ENCODE results near the gene MYBPC1. TPM values are rescaled to one million over a fixed set of nuclear protein-coding genes. Genes with fewer than 3 reads are reported as not detected.
"Not testable (repeated sequence)": the region's sequence is repeated elsewhere in the genome, so short reads cannot be mapped to it uniquely, and the experiment has no call there.

The MYBPC1 gene
- total and polyA plus RNA-seq, 7 donors = 1,084 to 7,509 (median 4,088) TPM

GRCh38 chr12:101722392-101722791 lies 127.6 kb downstream of the MYBPC1 start:
- Histone ChIP-seq H3K4me3 (no peak overlapping the region), H3K27me3 (ENCODE audit: insufficient read depth in 3 of 3, low read length in 2 of 3) (no peaks in the 10 kb centered on the region), H3K4me1 (no peaks in the 10 kb centered on the region), H3K9me3 (no peaks in the 10 kb centered on the region), H3K36me3 (ENCODE audit: insufficient read depth in 1 of 2, low read depth in 1 of 2) (peaks cover 0 to 81% of the 10 kb centered on the region in 2 donors), H3K27ac (no peak overlapping the region)
- ATAC-seq (no peak), DNase-seq (no peak)
- intact Hi-C loops (cut with DNase I) = no loop called here
- 95 to 99% (median 96%) methylated on average over 4 of the region's 4 CpGs for WGBS, 3 donors
- no peak for TF ChIP-seq CTCF (IDR thresholded peaks at IDR 0.05)

- H3K4me3 ChIP-seq = no peak overlapping the region
- no peak overlapping the region for H3K27ac ChIP-seq
- peaks cover 3 to 99% of the 10 kb centered on the region in 2 donors for H3K36me3 ChIP-seq (ENCODE audit: insufficient read depth in 1 of 2, low read depth in 1 of 2)
- H3K27me3 ChIP-seq (ENCODE audit: insufficient read depth in 3 of 3, low read length in 2 of 3) = no peaks in the 10 kb centered on the region
- H3K4me1 ChIP-seq = no peaks in the 10 kb centered on the region
- DNase-seq (no peak), ATAC-seq (no peak)
- H3K9me3 ChIP-seq = no peaks in the 10 kb centered on the region
- no peak for TF ChIP-seq CTCF (IDR thresholded peaks at IDR 0.05)
- intact Hi-C loops (cut with DNase I) = no loop called here
Observed at GRCh38 chr12:101727098-101727497, 132.3 kb downstream of the MYBPC1 start.

GRCh38 chr12:101729842-101730241 lies 135.1 kb downstream of the MYBPC1 start:
- H3K4me1 ChIP-seq = no peaks in the 10 kb centered on the region
- no peak overlapping the region for H3K27ac ChIP-seq
- ATAC-seq = no peak
- H3K9me3 ChIP-seq = no peaks in the 10 kb centered on the region
- no peak for TF ChIP-seq CTCF (IDR thresholded peaks at IDR 0.05)
- no peak overlapping the region for H3K4me3 ChIP-seq
- H3K36me3 ChIP-seq (ENCODE audit: insufficient read depth in 1 of 2, low read depth in 1 of 2) = peaks cover 5 to 100% of the 10 kb centered on the region in 2 donors
- intact Hi-C loops (cut with DNase I) = no loop called here
- H3K27me3 ChIP-seq (ENCODE audit: insufficient read depth in 3 of 3, low read length in 2 of 3) = no peaks in the 10 kb centered on the region
- no peak for DNase-seq

- no peaks in the 10 kb centered on the region for H3K27me3 ChIP-seq (ENCODE audit: insufficient read depth in 3 of 3, low read length in 2 of 3)
- ATAC-seq (no peak), DNase-seq (no peak)
- peaks cover 5 to 96% of the 10 kb centered on the region in 2 donors for H3K36me3 ChIP-seq (ENCODE audit: insufficient read depth in 1 of 2, low read depth in 1 of 2)
- H3K9me3 ChIP-seq = no peaks in the 10 kb centered on the region
- no peak for TF ChIP-seq CTCF (IDR thresholded peaks at IDR 0.05)
- no peak overlapping the region for H3K4me3 ChIP-seq
- intact Hi-C loops (cut with DNase I) = no loop called here
- no peaks in the 10 kb centered on the region for H3K4me1 ChIP-seq
- WGBS, 3 donors = 77 to 91% (median 87%) methylated on average over 1 of the region's 1 CpG
- no peak overlapping the region for H3K27ac ChIP-seq
Observed at GRCh38 chr12:101732318-101732717, 137.5 kb downstream of the MYBPC1 start.

GRCh38 chr12:101733166-101733565 lies 138.4 kb downstream of the MYBPC1 start:
- intact Hi-C loops (cut with DNase I) = no loop called here
- H3K27me3 ChIP-seq (ENCODE audit: insufficient read depth in 3 of 3, low read length in 2 of 3) = no peaks in the 10 kb centered on the region
- no peaks in the 10 kb centered on the region for H3K4me1 ChIP-seq
- ATAC-seq (no peak), DNase-seq (no peak)
- WGBS, 3 donors = 91 to 94% (median 92%) methylated on average over 2 of the region's 2 CpGs
- no peak overlapping the region for H3K27ac ChIP-seq
- no peak for TF ChIP-seq CTCF (IDR thresholded peaks at IDR 0.05)
- H3K9me3 ChIP-seq = no peaks in the 10 kb centered on the region
- peaks cover 5 to 96% of the 10 kb centered on the region in 2 donors for H3K36me3 ChIP-seq (ENCODE audit: insufficient read depth in 1 of 2, low read depth in 1 of 2)
- H3K4me3 ChIP-seq = no peak overlapping the region

GRCh38 chr12:101734482-101734881 lies 139.7 kb downstream of the MYBPC1 start:
- ATAC-seq; intact Hi-C loops (cut with DNase I); H3K27ac ChIP-seq; H3K27me3 ChIP-seq (ENCODE audit: insufficient read depth in 3 of 3, low read length in 2 of 3); H3K4me3 ChIP-seq; H3K9me3 ChIP-seq; H3K4me1 ChIP-seq; DNase-seq: not testable (repeated sequence)
- peaks cover 5 to 96% of the 10 kb centered on the region in 2 donors for H3K36me3 ChIP-seq (ENCODE audit: insufficient read depth in 1 of 2, low read depth in 1 of 2)
- 39 to 65% (median 41%) methylated on average over 5 of the region's 5 CpGs for WGBS, 3 donors
